ENCODE measurements around the gene GXYLT2. TPM values are rescaled to one million over a fixed set of nuclear protein-coding genes. Genes with fewer than 3 reads are reported as not detected.

The GXYLT2 gene
- 1 to 10 TPM; 5.0 to 9.8 (median 7.6) TPM for total RNA-seq

GRCh38 chr3:72887705-72888545 lies at the start of gene GXYLT2:
Gene GXYLT2 (plus strand): TSS chr3:72888046. CDS start chr3:72888234, 188 bp downstream.
- H3K4me1 ChIP-seq: peaks cover 9 to 50% (median 37%) of the 10 kb centered on the region in 4 donors
- no peaks in the 10 kb centered on the region for H3K36me3 ChIP-seq
- no peak for TF ChIP-seq POLR2A (IDR thresholded peaks at IDR 0.05; ENCODE audit: low read depth)
- peak in 1 of 3 experiments; percentile 12 for TF ChIP-seq CTCF (IDR thresholded peaks at IDR 0.05)
- no peak for TF ChIP-seq POLR2AphosphoS5 (IDR thresholded peaks at IDR 0.05)
- no peaks in the 10 kb centered on the region for H3K27me3 ChIP-seq
- intact Hi-C loops (cut with DNase I): loop anchor here (5.0 kb wide), 1 partner anchor 41 kb away; the partner anchor contains the start of gene SHQ1
- DNase-seq (ENCODE audit: extremely low spot score): no peak
- under 1% methylated on average over 12 of the region's 96 CpGs for WGBS
- peaks cover 0 to 6% (median 0%) of the 10 kb centered on the region in 4 donors for H3K9me3 ChIP-seq
- peak within 1 kb of the TSS; percentile 54 to 65 (median 56) for H3K4me3 ChIP-seq
- peak within 1 kb of the TSS; percentile 66 to 80 (median 74) for H3K27ac ChIP-seq (replicated peaks in 1 of 4)

GRCh38 chr3:72839057-72839456 lies 48.8 kb upstream of the GXYLT2 start:
- Histone ChIP-seq H3K9me3 (no peaks in the 10 kb centered on the region), H3K36me3 (peaks cover 17 to 58% (median 44%) of the 10 kb centered on the region in 4 donors), H3K27me3 (no peaks in the 10 kb centered on the region), H3K4me1 (peaks cover 5 to 19% (median 15%) of the 10 kb centered on the region in 4 donors), H3K27ac (replicated peaks in 1 of 4) (no peak overlapping the region), H3K4me3 (no peak overlapping the region)
- 88% methylated on average over 3 of the region's 3 CpGs for WGBS
- intact Hi-C loops (cut with DNase I): no loop called here
- DNase-seq (ENCODE audit: extremely low spot score): no peak
- no peak for TF ChIP-seq POLR2AphosphoS5 (IDR thresholded peaks at IDR 0.05)
- no peak for TF ChIP-seq POLR2A (IDR thresholded peaks at IDR 0.05; ENCODE audit: low read depth)
- no peak for TF ChIP-seq EP300 (IDR thresholded peaks at IDR 0.05)
- TF ChIP-seq CTCF (IDR thresholded peaks at IDR 0.05): no peak

- Histone ChIP-seq H3K27ac (replicated peaks in 1 of 4) (no peak overlapping the region), H3K4me1 (peaks cover 17 to 37% (median 31%) of the 10 kb centered on the region in 4 donors), H3K36me3 (peaks cover 14 to 37% (median 28%) of the 10 kb centered on the region in 4 donors), H3K4me3 (no peak overlapping the region), H3K9me3 (no peaks in the 10 kb centered on the region), H3K27me3 (no peaks in the 10 kb centered on the region)
- DNase-seq (ENCODE audit: extremely low spot score): no peak
- intact Hi-C loops (cut with DNase I): loop anchor here (10.0 kb wide), 1 partner anchor 210 kb away; no protein-coding TSS in a partner anchor
- TF ChIP-seq POLR2A (IDR thresholded peaks at IDR 0.05; ENCODE audit: low read depth) (no peak), POLR2AphosphoS5 (IDR thresholded peaks at IDR 0.05) (no peak), CTCF (IDR thresholded peaks at IDR 0.05) (no peak), EP300 (IDR thresholded peaks at IDR 0.05) (no peak)
- 95% methylated on average over 1 of the region's 1 CpG for WGBS
Measured at GRCh38 chr3:72844436-72844993, 43.3 kb upstream of the GXYLT2 start.

- H3K4me1 ChIP-seq: peaks cover 17 to 37% (median 31%) of the 10 kb centered on the region in 4 donors
- intact Hi-C loops (cut with DNase I): loop anchor here (5.0 to 10.0 kb wide), 2 partner anchors 41 to 209 kb away; partner anchors contain the start of gene GXYLT2
- no peak overlapping the region for H3K27ac ChIP-seq (replicated peaks in 1 of 4)
- TF ChIP-seq CTCF (IDR thresholded peaks at IDR 0.05) (no peak), POLR2A (IDR thresholded peaks at IDR 0.05; ENCODE audit: low read depth) (no peak), EP300 (IDR thresholded peaks at IDR 0.05) (no peak), POLR2AphosphoS5 (IDR thresholded peaks at IDR 0.05) (no peak)
- peaks cover 13 to 22% (median 17%) of the 10 kb centered on the region in 4 donors for H3K36me3 ChIP-seq
- no peak for DNase-seq (ENCODE audit: extremely low spot score)
- no peaks in the 10 kb centered on the region for H3K9me3 ChIP-seq
- no peaks in the 10 kb centered on the region for H3K27me3 ChIP-seq
- no peak overlapping the region for H3K4me3 ChIP-seq
- WGBS: 97% methylated on average over 10 of the region's 10 CpGs
Measured at GRCh38 chr3:72846166-72846565, 41.7 kb upstream of the GXYLT2 start.
